Caco-2 (cell line): ENCODE results near the gene TMEM116. TPM values are rescaled to one million over a fixed set of nuclear protein-coding genes. Genes with fewer than 3 reads are reported as not detected.

Experiments
- BruUV-seq: library from RNA; stranded (reverse); fragments of 400-500 nt; replicated peaks from 2 replicates; lab custom pipeline; 2021; lab: Mats Ljungman, UMichigan
- CTCF ChIA-PET: fragments of 300-600 bp; sonication (Branson Sonifier 250); formaldehyde crosslinking; loops from one replicate; lab custom pipeline; 2022; ENCODE audit warnings: antibody characterized with exemption; lab: Charles Lee
- POLR2A ChIA-PET: fragments of 300-600 bp; sonication (Branson Sonifier 250); formaldehyde crosslinking; loops from one replicate; lab custom pipeline; 2022; ENCODE audit warnings: antibody characterized with exemption; lab: Charles Lee
- DNase-seq, 2 experiments: peaks; one replicate each; pipeline versions ENCODE4 v3.0.0 to v3.0.0-alpha.2; 2020 to 2022
- H3K27me3 ChIP-seq: replicated peaks from 2 replicates; pipeline ENCODE4 v1.6.0; 2011; ENCODE audit warnings: low read length; ENCODE audit not compliant: control insufficient read depth, insufficient read depth
- H3K36me3 ChIP-seq: 2 replicates; pipeline ENCODE4 v1.5.1; 2011; ENCODE audit warnings: low read length; ENCODE audit not compliant: control insufficient read depth, insufficient read depth
- H3K4me1 ChIP-seq: fragments of 250-450 bp; sonication (Bioruptor Pico); 2 replicates; pipeline ENCODE4 v1.5.1; 2020; ENCODE audit warnings: mild to moderate bottlenecking
- H3K4me3 ChIP-seq: 2 replicates; pipeline ENCODE4 v1.5.1; 2011; ENCODE audit warnings: low read depth, mild to moderate bottlenecking, control low read depth, low read length
- H3K9me3 ChIP-seq: fragments of 250-450 bp; sonication (Bioruptor Pico); 2 replicates; pipeline ENCODE4 v1.5.1; 2020; ENCODE audit warnings: mild to moderate bottlenecking, moderate library complexity
- H3K27ac Mint-ChIP-seq: one replicate; pipeline ENCODE4 v1.8.0; 2022; ENCODE audit warnings: mixed read lengths; ENCODE audit not compliant: unreplicated experiment
- H3K27me3 Mint-ChIP-seq: one replicate; pipeline ENCODE4 v1.8.0; 2022; ENCODE audit warnings: mixed read lengths; ENCODE audit not compliant: insufficient read depth, unreplicated experiment
- H3K36me3 Mint-ChIP-seq: one replicate; pipeline ENCODE4 v1.8.0; 2022; ENCODE audit warnings: mild to moderate bottlenecking, mixed read lengths; ENCODE audit not compliant: insufficient read depth, unreplicated experiment
- H3K4me1 Mint-ChIP-seq: one replicate; pipeline ENCODE4 v1.8.0; 2022; ENCODE audit warnings: low read depth, mixed read lengths; ENCODE audit not compliant: unreplicated experiment
- H3K4me3 Mint-ChIP-seq: one replicate; pipeline ENCODE4 v1.8.0; 2022; ENCODE audit warnings: mild to moderate bottlenecking, moderate library complexity, mixed read lengths; ENCODE audit not compliant: unreplicated experiment
- H3K9me3 Mint-ChIP-seq: one replicate; pipeline ENCODE4 v1.8.0; 2022; ENCODE audit warnings: mixed read lengths; ENCODE audit not compliant: unreplicated experiment
- CTCF ChIP-seq, 2 experiments: fragments of 200-600 bp in 1 of 2; IDR thresholded peaks; 1 replicate in 1 of 2; 2 replicates in 1 of 2; pipeline versions ENCODE4 v1.5.1 to v1.8.0; 2011 to 2022; ENCODE audit warnings: antibody characterized with exemption in 1 of 2, control low read depth in 1 of 2, inconsistent platforms in 1 of 2, low read depth in 1 of 2, low read length in 1 of 2, mild to moderate bottlenecking in 1 of 2, moderate library complexity in 1 of 2; ENCODE audit not compliant: insufficient read depth in 1 of 2, severe bottlenecking in 1 of 2, unreplicated experiment in 1 of 2
- intact Hi-C: fragments of 100-400 bp; cut with micrococcal nuclease; formaldehyde crosslinking; loops from one replicate; pipeline ENCODE4 v1.10.0; 2022; ENCODE audit not compliant: unreplicated experiment
- total RNA-seq: library from RNA; stranded (reverse); gene quantifications from 2 replicates; pipeline ENCODE4 v1.2.3, GENCODE V29; 2022

TMEM116 gene
- total RNA-seq, 1 experiment from 2014 or later: 11.0 TPM

GRCh38 chr12:111980598-111980997, 32.4 kb downstream of the TMEM116 start:
- H3K36me3 ChIP-seq: no peaks in the 10 kb centered on the region
- no peak for DNase-seq
- Mint-ChIP-seq H3K27ac (no peak overlapping the region), H3K9me3 (no peaks in the 10 kb centered on the region), H3K27me3 (no peaks in the 10 kb centered on the region), H3K4me3 (no peak overlapping the region), H3K36me3 (no peaks in the 10 kb centered on the region), H3K4me1 (peaks cover 7% of the 10 kb centered on the region)
- intact Hi-C loops: no loop called here
- ChIA-PET CTCF (no interaction called here), POLR2A (no interaction called here)
- no peak for TF ChIP-seq CTCF (IDR thresholded peaks at IDR 0.05; ENCODE audit: insufficient read depth in 1 of 2, low read depth in 1 of 2, low read length in 1 of 2, severe bottlenecking in 1 of 2, unreplicated experiment in 1 of 2)
- no peaks in the 10 kb centered on the region; the same call in 1 of the 2 replicates for H3K4me1 ChIP-seq
- no peaks in the 10 kb centered on the region for H3K9me3 ChIP-seq
- H3K4me3 ChIP-seq: no peak overlapping the region
- H3K27me3 ChIP-seq: no peaks in the 10 kb centered on the region
- no TSS peak for BruUV-seq

GRCh38 chr12:111978545-111978944, 34.4 kb downstream of the TMEM116 start:
- Mint-ChIP-seq H3K36me3 (no peaks in the 10 kb centered on the region), H3K27me3 (no peaks in the 10 kb centered on the region), H3K4me1 (peaks cover 7% of the 10 kb centered on the region), H3K4me3 (no peak overlapping the region), H3K9me3 (no peaks in the 10 kb centered on the region), H3K27ac (no peak overlapping the region)
- no peaks in the 10 kb centered on the region for H3K27me3 ChIP-seq
- H3K4me3 ChIP-seq: no peak overlapping the region
- no peaks in the 10 kb centered on the region for H3K36me3 ChIP-seq
- no peaks in the 10 kb centered on the region for H3K9me3 ChIP-seq
- POLR2A ChIA-PET: no interaction called here
- DNase-seq: no peak
- intact Hi-C loops: no loop called here
- BruUV-seq: no TSS peak
- TF ChIP-seq CTCF (IDR thresholded peaks at IDR 0.05; ENCODE audit: insufficient read depth in 1 of 2, low read depth in 1 of 2, low read length in 1 of 2, severe bottlenecking in 1 of 2, unreplicated experiment in 1 of 2): no peak
- CTCF ChIA-PET: no interaction called here
- H3K4me1 ChIP-seq: no peaks in the 10 kb centered on the region; the same call in 1 of the 2 replicates

- no peaks in the 10 kb centered on the region for H3K9me3 Mint-ChIP-seq
- H3K27me3 Mint-ChIP-seq: no peaks in the 10 kb centered on the region
- no peaks in the 10 kb centered on the region; the same call in 1 of the 2 replicates for H3K4me1 ChIP-seq
- no peaks in the 10 kb centered on the region for H3K36me3 ChIP-seq
- no TSS peak for BruUV-seq
- no peaks in the 10 kb centered on the region for H3K36me3 Mint-ChIP-seq
- no peaks in the 10 kb centered on the region for H3K27me3 ChIP-seq
- no peak overlapping the region for H3K4me3 ChIP-seq
- ChIA-PET POLR2A (no interaction called here), CTCF (no interaction called here)
- H3K4me3 Mint-ChIP-seq: no peak overlapping the region
- H3K27ac Mint-ChIP-seq: no peak overlapping the region
- H3K9me3 ChIP-seq: no peaks in the 10 kb centered on the region
- peaks cover 4% of the 10 kb centered on the region for H3K4me1 Mint-ChIP-seq
- no peak for TF ChIP-seq CTCF (IDR thresholded peaks at IDR 0.05; ENCODE audit: insufficient read depth in 1 of 2, low read depth in 1 of 2, low read length in 1 of 2, severe bottlenecking in 1 of 2, unreplicated experiment in 1 of 2)
- DNase-seq: no peak
- intact Hi-C loops: no loop called here
These were observed 36.1 kb downstream of the TMEM116 start for GRCh38 chr12:111976860-111977259.
